GM19023 (cell line): ENCODE measurements around the gene KDM1B.
"Not testable (repeated sequence)": the region's sequence is repeated elsewhere in the genome, so short reads cannot be mapped to it uniquely, and the experiment has no call there.

Experiments used
- ATAC-seq: cut with Tn5 transposase; IDR thresholded peaks from one replicate; pipeline ENCODE4 v1.9.1; 2021; ENCODE audit warnings: mild to moderate bottlenecking, moderate library complexity; ENCODE audit not compliant: unreplicated experiment

KDM1B gene

DNA sequence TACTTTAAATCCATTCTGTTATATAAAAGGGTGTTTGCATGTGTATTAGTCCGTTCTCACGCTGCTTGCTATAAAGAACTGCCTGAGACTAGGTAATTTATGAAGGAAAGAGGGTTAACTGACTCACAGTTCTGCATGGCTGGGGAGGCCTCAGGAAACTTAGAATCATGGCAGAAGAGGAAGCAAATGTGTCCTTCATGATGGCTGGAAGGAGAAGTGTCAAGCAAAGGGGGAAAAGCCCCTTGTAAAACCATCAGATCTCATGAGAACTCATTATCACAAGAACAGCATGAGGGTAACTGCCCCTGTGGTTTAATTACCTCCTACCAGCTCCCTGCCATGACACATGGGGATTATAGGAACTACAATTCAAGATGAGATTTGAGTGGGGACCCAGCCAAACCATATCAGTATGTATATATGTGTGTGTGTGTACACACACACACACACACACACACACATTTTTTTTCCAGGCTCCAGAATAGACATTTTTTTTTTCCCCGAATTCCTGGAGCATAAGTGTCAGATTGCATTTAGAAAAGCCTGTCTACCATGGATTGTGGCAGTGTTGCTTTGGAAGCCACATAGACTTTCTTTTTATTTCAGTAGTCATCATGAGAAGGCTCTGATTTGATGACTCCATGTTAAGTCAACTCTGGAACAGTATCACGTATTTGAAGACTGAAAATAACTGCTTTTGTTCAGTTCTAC lies 31.5 kb downstream of the KDM1B start:
- no peak for ATAC-seq

DNA sequence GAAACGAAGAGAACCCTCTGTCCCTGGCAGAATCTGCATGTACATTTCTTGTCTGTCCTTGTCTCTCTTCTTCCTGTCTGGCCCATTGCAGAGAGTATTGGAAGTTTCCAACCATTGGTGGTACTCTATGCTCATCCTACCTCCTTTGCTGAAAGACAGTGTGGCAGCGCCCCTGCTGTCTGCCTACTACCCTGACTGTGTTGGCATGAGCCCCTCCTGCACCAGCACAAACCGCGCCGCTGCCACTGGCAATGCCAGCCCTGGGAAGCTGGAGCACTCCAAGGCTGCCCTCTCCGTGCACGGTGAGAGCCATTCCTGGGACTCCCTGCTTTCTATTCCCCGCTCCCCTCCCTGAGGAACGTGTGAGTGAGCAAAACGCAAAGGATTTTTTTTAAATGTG lies 32.5 kb downstream of the KDM1B start:
- no peak for ATAC-seq

DNA sequence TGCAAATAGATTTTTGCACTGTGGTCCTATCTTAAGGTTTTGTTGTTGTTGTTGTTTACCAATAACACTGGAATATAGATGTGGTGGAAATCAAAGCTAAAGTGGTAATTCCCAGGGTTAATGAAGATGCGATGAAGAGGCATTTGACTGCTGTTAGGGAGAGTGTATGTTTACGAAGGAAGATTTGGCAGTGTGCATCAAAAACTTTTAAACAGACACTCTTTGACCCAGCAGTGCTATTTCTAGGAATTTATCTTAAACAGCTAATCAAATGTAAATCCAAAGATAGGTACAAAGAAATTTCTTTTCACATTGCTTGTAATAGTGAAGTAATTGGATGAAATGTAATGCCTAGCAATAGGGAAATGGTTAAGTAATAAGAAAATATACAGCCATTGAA lies 34.0 kb downstream of the KDM1B start:
- ATAC-seq, result no peak

DNA sequence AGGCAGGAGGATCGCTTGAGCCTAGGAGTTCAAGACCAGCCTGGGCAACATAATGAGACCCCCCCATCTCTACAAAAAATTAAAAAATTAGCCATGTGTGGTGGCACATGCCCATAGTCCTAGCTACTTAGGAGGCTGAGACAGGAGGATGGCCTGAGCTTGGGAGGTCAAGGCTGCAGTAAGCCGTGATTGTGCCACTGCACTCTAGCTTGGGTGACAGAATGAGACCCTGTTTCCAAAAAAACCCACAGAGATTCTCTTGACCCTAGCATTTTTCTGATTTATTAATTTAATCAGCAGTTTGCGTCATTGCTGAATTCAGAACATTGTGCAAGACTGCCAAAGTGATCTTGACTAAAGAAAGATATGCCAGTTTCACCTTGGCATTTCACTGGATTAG lies 36.8 kb downstream of the KDM1B start:
- ATAC-seq, result no peak

DNA sequence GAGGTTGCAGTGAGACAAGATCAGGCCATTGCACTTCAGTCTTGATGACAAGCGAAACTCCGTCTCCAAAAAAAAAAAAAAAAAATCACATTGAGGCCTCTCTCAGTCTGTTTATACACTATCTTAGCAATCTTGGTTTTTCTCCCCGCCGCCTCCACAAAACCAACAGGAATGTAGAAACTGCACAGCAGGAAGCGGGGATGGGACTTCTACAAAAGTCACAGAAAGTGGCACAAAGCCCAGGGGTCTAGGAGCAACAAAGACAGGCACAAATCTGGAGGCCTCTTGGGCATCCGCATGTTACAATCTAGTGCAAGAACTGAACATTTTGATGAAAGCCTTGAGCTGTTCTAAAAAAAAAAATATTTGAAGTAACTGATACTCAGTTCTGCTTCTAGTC lies 48.6 kb downstream of the KDM1B start:
- no peak for ATAC-seq

DNA sequence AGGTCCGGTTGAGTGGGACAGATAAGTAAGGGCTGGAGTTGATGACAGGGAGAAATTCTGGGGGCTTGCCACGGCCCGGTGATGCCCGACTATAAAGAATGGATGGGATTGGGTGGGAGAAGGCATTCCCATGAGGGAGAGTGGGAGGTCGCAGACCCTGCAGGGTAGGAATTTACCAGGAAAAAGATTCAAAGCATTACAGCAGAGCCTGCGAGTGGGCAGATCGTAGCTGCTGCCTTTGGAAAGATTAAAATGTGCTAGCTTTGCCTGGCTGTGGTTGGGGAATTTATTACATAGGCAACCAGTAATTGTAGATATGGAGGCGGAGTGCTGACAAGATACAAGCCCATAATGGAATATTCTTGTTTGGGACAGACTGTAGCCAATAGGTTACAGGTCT lies 49.5 kb downstream of the KDM1B start:
- no peak for ATAC-seq

DNA sequence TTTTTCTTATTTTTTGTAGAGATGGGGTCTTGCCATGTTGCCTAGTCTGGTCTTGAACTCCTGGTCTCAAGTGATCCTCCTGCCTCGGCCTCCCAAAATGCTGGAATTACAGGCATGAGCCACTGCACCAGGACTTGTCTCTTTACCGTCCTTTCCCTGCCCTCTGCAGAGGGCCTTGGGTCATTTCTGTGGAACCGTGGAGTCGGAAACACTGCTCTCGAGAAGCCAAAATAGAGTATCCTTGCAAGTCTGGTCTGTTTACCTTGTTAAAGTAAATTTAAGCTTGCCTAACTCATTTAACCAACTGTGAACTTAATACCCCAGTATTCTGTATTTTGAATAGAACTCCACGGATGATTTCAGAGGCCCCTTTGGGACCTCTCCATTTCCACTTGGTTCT lies 51.4 kb downstream of the KDM1B start:
- no peak for ATAC-seq

DNA sequence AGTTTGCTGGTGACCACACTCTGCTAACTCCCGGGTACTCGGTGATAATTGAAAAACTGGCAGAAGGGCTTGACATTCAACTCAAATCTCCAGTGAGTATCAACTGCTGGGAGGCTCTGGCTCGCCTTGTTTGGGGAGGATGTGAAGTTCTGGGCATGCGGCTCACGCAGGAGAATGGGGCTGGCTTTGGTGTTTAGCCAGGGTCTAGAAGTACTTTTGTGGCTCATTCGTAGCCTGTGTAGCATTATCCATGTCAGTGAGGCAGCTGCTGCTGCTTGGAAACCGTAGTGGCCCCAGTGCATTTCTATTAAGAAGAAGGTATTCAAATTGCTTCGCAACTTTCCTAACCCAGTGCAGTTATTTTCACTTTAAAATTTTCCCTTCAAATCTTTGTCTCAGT lies 52.2 kb downstream of the KDM1B start:
- ATAC-seq, result no peak

DNA sequence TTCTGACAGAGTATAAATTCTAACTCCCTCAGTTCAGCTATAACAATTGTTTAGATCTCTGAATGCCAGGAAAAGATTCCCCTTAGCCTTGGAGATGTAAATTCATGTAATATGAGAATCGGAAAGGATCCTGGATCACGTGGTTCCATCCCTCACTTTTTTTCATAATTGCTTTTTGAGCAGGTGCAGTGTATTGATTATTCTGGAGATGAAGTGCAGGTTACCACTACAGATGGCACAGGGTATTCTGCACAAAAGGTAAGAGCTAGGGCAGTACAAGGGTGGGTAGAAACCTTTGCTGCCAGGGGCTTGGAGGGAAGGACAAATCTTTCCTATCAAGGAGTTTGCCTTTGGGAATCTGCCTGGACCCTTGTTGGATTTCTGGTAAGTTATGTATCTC lies 52.7 kb downstream of the KDM1B start:
- ATAC-seq, result no peak

DNA sequence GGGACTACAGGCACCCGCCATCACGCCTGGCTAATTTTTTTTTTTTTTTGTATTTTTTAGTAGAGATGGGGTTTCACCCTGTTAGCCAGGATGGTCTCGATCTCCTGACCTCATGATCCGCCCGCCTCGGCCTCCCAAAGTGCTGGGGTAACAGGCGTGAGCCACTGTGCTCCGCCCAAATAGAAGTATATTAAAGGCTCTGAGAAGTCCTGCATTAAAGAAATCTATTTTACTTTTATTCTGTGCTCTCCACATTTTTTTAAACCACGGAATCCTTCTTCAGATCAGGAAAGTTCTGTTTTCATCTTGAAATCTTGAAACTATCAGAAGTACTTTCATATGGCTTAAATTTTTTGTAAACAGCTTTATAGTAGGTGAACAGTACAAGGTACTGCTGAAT lies 53.6 kb downstream of the KDM1B start:
- not testable (repeated sequence) for ATAC-seq

DNA sequence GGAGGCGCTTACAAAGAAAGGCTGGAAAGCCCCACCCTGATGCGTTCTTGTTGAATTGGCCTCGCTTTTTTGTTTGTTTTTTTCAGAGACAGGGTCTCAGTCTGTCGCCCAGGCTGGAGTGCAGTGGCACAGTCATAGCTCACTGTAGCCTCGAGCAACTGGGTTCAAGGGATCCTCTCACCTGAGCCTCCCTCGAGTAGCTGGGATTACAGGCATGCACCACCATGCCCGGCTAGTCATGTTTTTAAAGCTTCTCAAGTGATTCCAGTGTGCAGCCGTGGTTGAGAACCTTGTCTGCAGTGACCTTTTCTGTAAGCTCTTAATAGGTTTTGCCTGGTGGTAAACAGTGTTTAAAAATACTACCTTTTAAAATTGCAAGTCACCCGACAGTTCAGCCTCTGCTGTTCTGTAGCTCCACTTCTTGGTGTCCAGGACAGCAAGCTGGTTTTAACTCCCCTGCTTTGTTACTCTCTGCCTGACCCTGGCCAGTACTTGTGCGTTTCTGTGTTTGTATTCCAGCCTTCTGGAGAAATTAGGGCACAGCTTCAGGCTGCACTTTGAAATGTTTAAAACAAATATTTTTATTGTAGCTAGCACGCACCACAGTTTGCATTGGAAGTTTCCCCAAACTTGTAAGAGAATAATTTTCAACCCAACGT lies 54.4 kb downstream of the KDM1B start:
- ATAC-seq, result no peak

DNA sequence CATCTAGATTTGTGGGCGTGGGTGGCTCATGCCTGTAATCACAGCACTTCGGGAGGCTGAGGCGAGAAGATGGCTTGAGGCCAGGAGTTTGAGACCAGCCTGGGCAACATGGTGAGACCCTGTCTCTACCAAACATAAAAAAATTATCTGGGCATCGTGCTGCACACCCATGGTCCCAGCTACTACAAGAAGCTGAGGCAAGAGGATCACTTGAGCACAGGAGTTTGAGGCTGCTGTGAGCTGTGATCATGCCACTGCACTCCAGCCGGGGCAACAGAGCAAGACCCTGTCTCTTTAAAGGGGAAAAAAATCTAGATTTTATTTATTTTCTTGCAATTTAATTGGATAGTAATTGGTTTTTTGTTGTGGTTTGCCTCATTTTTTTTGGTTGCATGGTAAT lies 55.5 kb downstream of the KDM1B start:
- no peak for ATAC-seq

DNA sequence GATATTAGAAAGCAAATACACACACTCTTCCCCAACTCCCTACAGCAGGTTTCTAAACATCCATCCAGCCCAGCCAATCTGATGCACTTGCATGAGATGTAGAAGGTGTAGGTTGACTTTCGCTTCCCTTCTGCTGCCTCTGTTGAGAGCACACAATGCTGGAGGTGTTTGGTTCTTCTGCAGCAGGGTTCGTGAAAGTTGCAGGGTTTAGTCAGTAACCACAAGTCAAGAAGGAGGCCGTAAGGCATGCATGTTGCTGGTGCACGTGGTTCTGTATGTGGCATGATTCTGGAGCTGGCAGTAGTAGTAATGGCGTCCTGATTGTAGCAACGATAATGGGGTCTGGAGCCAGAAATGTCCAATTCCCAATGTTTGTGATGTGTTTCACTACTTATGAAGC lies 56.1 kb downstream of the KDM1B start:
- peak; percentile 94 for ATAC-seq

DNA sequence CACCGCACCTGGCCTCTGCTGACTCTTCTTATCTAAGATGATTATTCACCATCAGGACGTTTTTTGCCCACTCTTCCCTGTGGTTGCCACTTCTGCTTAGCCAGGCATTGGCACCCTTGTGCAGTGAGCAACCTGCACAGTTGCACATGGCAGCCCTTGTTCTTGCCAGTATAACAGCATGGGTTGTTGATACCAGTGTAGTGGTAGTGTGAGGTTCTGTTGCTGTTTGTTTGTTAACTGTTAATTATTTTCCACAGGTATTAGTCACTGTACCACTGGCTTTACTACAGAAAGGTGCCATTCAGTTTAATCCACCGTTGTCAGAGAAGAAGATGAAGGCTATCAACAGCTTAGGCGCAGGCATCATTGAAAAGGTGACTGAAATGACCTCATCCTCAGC lies 57.0 kb downstream of the KDM1B start:
- no peak for ATAC-seq

DNA sequence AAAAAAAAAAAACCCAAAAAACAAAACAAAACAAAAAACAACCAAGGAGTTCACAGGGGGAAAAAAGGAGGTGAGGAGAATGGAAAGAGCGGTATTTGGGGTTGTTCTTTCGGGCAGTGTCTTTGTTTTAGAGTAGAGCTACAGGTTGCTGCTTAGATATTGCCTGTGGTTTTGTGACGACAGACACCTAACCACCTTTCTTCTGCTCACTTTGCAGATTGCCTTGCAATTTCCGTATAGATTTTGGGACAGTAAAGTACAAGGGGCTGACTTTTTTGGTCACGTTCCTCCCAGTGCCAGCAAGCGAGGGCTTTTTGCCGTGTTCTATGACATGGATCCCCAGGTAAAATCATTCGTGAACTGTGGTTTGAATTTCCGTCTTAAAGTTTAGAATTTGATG lies 58.2 kb downstream of the KDM1B start:
- ATAC-seq, result no peak

DNA sequence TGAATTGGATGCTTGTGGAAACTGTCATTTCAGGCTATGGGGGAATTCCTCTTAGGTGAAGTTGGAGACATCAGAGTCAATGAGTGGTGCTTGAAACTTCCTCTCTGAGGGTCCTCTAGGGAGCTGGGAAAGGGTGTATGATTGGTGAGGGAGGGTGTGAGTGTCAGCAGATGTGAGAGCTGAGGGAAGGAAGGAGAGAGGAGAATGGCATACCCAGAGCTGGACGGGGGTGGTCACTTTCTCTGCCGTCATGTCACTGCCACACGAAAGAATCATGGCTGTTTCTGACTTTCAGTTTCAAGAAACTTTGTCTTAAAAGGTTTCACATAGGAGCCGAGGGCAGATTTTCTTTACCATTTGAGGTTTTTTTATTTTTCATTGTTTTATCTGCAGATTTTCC lies 58.8 kb downstream of the KDM1B start:
- no peak for ATAC-seq

DNA sequence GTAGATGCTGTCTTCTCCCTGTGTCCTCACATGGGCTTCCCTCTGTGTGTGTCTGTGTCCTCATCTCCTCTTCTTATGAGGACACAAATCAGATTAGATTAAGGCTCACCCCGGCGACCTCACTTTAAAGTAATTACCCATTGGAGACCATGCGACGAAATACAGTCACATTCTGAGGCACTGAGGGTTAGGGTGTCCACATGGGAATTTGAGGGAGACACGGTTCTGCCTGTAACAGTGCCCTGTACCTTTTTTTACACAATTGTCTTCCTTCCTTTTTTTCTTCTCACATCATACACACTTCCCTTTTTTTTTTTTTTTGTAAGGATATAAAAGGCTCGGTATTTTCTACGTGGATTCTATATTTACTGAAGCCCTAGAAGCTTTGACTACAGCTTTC lies 60.2 kb downstream of the KDM1B start:
- no peak for ATAC-seq

DNA sequence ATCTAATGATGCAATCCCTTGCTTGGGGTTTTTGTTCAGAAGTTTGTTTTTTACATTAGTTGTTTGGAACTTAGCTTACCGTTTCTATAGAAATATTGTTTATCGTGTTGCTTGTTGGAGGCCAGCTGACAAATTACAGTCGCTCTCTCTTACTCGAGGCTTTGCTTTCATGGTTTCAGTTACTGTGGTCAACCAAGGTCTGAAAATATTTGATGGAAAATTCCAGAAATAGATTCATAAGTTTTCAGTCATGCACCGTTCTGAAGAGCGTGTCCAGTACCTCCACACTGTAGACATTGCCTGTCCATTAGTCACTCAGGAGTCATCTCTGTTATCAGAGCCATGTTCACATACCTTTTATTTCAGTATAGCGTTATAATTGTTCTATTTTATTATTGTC lies 61.2 kb downstream of the KDM1B start:
- ATAC-seq, result no peak

DNA sequence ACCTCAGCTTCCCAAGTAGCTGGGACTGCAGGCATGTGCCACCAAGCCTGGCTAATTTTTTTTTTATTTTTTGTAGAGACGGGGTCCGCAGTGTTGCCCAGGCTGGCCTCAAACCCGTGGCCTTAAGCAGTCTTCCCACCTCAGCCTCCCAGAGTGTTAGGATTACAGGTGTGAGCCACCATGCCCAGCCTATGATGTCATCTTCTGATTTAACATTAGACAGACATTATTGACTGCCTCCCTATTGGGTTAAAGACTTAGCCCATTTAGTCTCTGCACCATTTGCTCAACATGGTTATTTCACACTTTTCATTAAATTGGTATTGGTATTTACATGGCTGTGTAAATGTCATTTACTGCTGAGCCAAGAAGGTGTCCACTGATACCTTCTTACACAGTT lies 63.0 kb downstream of the KDM1B start:
- ATAC-seq, result no peak

DNA sequence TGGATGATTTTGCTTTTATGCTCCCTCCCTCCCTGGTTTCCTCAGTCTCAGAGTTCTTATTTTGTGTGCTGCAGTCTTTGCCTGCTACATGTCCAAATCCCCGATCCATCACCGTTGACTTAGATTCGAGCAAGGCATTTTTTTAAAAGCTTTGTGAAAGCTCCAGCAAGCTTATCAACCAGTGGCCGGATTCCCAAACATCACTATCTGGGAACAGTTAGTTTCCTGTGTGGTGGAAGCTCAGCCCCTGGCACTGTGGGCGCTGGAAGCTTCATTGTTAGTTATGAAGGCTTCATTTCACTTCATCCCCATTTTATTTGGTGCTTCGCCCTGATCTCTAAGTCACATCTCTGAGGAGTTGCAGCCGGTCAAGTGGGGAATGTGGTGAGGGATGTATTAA lies 64.4 kb downstream of the KDM1B start:
- no peak for ATAC-seq

DNA sequence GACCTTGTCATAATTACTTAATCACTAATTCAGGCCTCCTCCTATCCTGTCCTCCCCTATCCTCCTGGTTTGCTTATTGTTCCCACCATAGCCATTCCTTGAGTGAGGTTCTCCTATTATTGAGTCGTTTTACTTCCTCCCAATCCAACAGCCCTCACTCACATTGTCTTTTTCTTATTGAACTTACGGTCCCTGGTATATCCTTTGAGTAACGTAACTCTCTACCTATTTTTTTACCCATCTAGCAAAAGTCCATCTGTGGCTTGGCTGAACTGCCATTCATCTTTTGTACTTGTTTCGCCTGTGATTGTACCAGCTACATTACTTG lies 66.0 kb downstream of the KDM1B start:
- no peak for ATAC-seq

DNA sequence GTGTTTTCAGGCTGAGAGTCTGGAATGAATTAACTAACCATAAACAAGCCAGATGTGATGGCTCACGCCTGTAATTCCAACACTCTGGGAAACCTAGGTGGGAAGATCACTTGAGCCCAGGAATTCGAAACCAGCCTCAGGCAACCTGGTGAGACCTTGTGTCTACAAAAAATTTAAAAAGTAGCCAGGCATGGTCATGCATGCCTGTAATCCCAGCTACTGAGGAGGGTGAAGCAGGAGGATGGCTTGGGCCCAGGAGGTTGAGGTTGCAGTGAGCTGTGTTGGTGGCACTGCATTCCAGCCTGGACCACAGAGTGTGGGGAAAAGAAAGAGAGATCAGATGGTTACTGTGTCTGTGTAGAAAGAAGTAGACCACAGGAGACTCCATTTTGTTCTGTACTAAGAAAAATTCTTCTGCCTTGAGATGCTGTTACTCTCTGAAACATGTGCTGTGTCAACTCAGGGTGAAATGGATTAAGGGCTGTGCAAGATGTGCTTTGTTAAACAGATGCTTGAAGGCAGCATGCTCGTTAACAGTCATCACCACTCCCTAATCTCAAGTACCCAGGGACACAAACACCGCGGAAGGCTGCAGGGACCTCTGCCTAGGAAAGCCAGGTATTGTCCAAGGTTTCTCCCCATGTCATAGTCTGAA lies 71.4 kb downstream of the KDM1B start:
- ATAC-seq, result not testable (repeated sequence)

DNA sequence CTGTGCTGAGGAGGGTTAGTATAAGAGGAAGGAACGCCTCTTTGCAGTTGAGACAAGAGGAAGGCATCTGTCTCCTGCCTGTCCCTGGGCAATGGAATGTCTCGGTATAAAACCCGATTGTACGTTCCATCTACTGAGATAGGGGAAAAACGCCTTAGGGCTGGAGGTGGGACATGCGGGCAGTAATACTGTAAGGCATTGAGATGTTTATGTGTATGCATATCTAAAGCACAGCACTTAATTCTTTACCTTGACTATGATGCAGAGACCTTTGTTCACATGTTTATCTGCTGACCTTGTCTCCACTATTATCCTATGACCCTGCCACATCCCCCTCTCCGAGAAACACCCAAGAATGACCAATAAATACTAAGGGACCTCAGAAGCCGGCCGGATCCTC lies 71.9 kb downstream of the KDM1B start:
- ATAC-seq, result not testable (repeated sequence)
